ENCODE results near the gene IL1RAPL2. TPM values are rescaled to one million over a fixed set of nuclear protein-coding genes. Genes with fewer than 3 reads are reported as not detected.
"Not testable (repeated sequence)": the region's sequence is repeated elsewhere in the genome, so short reads cannot be mapped to it uniquely, and the experiment has no call there.

The IL1RAPL2 gene
- total RNA-seq, 2 experiments from 2014 or later = not detected

DNA sequence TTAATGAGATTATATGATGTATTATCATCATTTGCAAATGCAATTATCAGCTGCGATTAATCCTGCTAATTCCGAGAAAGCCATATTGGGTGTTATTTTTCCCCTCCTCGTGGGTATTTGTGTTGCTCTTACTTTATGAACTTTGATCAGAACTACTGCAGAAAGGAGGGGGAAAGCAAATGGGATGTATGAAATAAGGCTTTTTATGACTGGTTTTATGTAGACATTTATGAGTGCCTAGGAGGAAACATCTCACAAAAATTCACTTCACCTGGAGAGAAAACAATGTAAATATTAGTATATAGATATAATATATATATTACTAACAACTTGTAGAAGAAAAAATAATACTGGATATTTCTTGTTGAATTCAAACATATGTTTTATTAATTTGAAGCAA is 440.1 kb downstream of the IL1RAPL2 start:
- ChIA-PET CTCF (no interaction called here), POLR2A (no interaction called here)
- Mint-ChIP-seq H3K27me3 (no peaks in the 10 kb centered on the region), H3K9me3 (no peaks in the 10 kb centered on the region), H3K27ac (no peak overlapping the region), H3K36me3 (no peaks in the 10 kb centered on the region), H3K4me3 (no peak overlapping the region), H3K4me1 (ENCODE audit: low read depth) (no peaks in the 10 kb centered on the region)
- no peak for DNase-seq
- intact Hi-C loops (cut with micrococcal nuclease) = no loop called here

DNA sequence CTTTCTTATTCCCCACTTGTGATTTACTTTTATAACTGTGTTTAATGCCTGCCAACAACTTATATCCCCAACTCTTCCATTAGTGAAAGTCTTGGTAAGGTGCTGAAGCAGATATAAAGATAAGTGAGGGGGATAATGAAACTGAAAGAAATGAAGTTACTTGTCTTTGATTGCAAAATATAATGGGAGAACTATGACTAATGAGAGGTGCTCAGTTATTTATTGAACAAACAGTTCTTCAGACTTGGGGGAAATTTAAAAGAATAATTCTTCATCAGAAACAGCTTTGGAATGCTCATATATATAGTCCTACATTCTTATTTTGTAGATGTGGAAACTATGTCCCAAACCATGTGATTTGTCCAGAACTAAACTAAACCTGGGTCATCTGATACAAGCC is 441.0 kb downstream of the IL1RAPL2 start:
- ChIA-PET POLR2A (no interaction called here), CTCF (no interaction called here)
- Mint-ChIP-seq H3K4me1 (ENCODE audit: low read depth) (no peaks in the 10 kb centered on the region), H3K36me3 (no peaks in the 10 kb centered on the region), H3K27ac (no peak overlapping the region), H3K27me3 (no peaks in the 10 kb centered on the region), H3K4me3 (no peak overlapping the region), H3K9me3 (no peaks in the 10 kb centered on the region)
- intact Hi-C loops (cut with micrococcal nuclease) = no loop called here
- no peak for DNase-seq

DNA sequence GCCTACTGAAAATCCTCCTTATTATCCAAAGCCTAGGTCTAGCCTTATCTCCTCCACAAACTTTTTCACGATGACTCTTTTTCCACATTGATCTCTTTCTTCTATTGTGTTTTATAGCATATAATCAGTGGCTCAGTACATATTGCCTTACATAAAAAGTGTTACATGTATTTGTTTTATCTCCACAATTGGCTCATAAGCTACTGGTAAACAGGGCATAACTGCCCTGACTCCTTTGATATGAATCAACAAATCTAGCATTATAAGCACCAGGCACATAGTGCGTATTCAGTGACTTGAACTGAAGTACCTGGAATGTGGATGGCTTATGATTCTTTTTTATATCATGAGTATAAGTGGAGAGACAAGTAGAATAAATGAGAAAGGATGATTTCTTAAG is 447.7 kb downstream of the IL1RAPL2 start:
- H3K36me3 Mint-ChIP-seq = no peaks in the 10 kb centered on the region
- H3K4me1 Mint-ChIP-seq (ENCODE audit: low read depth) = no peaks in the 10 kb centered on the region
- H3K9me3 Mint-ChIP-seq = peaks cover 3% of the 10 kb centered on the region
- no peak for DNase-seq
- H3K27ac Mint-ChIP-seq = no peak overlapping the region
- ChIA-PET CTCF (no interaction called here), POLR2A (no interaction called here)
- no peaks in the 10 kb centered on the region for H3K27me3 Mint-ChIP-seq
- intact Hi-C loops (cut with micrococcal nuclease) = no loop called here
- no peak overlapping the region for H3K4me3 Mint-ChIP-seq

DNA sequence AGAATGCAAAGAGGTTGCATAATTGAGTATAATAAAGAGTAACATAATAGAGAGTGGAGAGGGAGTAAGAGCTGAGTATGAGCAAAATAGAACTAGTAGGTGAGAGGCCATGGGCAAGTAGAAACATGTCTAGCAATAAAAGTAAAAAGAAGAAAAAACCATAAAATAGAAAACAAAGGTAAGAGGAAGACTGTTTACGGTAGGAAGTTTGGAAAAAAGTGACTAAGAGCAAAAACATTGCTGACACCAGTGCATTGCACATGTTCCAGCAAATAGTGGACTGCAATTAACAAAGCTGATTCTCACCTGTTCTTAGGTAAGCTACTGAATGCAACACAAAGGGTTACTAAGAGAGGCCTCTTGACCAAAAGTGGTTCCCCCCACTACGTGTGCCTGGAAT is 451.6 kb downstream of the IL1RAPL2 start:
- no peak overlapping the region for H3K27ac Mint-ChIP-seq
- ChIA-PET POLR2A (no interaction called here), CTCF (no interaction called here)
- H3K9me3 Mint-ChIP-seq = peaks cover 3% of the 10 kb centered on the region
- no peak overlapping the region for H3K4me3 Mint-ChIP-seq
- DNase-seq = no peak
- no peaks in the 10 kb centered on the region for H3K27me3 Mint-ChIP-seq
- H3K36me3 Mint-ChIP-seq = no peaks in the 10 kb centered on the region
- intact Hi-C loops (cut with micrococcal nuclease) = no loop called here
- H3K4me1 Mint-ChIP-seq (ENCODE audit: low read depth) = no peaks in the 10 kb centered on the region

DNA sequence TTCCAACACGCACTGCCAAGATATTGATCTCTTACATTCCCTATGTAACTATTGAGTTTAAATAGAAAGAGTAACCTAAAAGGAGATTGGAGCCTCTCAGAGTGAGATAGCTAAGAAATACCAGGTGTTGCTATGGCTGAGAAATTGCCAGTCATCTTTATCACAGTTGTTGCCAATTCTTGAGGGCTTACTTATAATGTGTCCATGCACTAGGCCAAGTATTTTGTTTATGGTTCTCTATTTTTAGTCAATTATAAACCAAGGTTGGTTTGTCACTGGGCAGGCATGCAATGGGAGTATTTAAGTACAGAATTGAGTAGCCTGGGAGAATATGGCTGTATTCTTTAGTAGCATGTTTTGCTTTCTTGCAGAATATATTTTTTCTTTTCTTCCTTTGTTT is 452.9 kb downstream of the IL1RAPL2 start:
- POLR2A ChIA-PET = no interaction called here
- CTCF ChIA-PET = no interaction called here
- intact Hi-C loops (cut with micrococcal nuclease) = no loop called here
- Mint-ChIP-seq H3K27ac (no peak overlapping the region), H3K36me3 (no peaks in the 10 kb centered on the region), H3K4me3 (no peak overlapping the region), H3K4me1 (ENCODE audit: low read depth) (no peaks in the 10 kb centered on the region), H3K27me3 (no peaks in the 10 kb centered on the region), H3K9me3 (no peaks in the 10 kb centered on the region)
- no peak for DNase-seq

DNA sequence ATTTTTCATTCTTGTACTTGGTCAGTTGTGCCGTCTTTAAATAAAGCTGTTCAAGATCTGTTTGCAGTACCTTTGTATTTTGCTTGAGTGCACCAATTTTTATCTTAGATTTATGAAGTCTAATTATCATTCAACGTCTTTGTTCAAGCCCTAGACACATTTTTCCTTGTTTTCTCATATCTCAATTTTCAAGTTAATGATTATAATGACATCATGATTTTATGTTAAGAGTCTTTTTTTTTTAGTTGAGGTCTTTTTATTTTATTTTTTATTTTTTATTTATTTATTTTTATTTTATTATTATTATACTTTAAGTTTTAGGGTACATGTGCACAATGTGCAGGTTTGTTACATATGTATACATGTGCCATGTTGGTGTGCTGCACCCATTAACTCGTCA is 463.0 kb downstream of the IL1RAPL2 start:
- intact Hi-C loops (cut with micrococcal nuclease); H3K4me1 Mint-ChIP-seq (ENCODE audit: low read depth); H3K4me3 Mint-ChIP-seq; H3K9me3 Mint-ChIP-seq; CTCF ChIA-PET; DNase-seq; H3K27ac Mint-ChIP-seq; POLR2A ChIA-PET; H3K36me3 Mint-ChIP-seq; H3K27me3 Mint-ChIP-seq: not testable (repeated sequence)

DNA sequence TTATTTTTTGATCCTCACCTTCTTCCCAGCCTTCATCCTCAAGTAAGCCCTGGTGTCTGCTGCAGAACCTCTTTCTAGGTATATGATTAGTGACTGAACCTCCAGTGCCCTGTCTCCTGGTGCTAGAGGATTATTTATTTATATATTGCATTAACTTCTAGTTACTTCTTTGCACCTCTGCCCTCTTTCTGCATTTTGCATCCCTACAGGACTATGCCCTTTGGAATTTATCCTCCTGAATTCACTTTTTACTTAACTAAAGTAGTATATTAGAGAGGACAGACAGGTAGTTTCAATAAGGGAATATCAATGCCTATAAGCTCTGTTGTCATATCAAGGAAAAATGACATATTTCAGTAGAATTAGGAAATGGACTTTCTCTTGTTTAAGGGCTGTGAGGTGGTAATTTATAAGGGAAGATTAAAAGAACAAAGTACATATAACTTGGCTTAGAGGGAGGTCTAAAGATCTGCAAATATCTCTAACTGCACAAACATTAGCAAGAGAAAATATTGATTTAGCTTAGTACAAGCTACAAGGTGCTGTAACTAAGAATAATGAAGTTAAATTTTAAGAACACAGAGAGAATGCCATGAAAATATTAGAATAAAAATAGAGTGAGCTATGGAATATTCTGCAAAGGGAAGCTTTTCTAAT is 472.8 kb downstream of the IL1RAPL2 start:
- ChIA-PET POLR2A (no interaction called here), CTCF (no interaction called here)
- Mint-ChIP-seq H3K4me1 (ENCODE audit: low read depth) (no peaks in the 10 kb centered on the region), H3K4me3 (no peak overlapping the region), H3K36me3 (no peaks in the 10 kb centered on the region), H3K9me3 (no peaks in the 10 kb centered on the region), H3K27ac (no peak overlapping the region), H3K27me3 (no peaks in the 10 kb centered on the region)
- intact Hi-C loops (cut with micrococcal nuclease) = no loop called here
- DNase-seq = no peak

DNA sequence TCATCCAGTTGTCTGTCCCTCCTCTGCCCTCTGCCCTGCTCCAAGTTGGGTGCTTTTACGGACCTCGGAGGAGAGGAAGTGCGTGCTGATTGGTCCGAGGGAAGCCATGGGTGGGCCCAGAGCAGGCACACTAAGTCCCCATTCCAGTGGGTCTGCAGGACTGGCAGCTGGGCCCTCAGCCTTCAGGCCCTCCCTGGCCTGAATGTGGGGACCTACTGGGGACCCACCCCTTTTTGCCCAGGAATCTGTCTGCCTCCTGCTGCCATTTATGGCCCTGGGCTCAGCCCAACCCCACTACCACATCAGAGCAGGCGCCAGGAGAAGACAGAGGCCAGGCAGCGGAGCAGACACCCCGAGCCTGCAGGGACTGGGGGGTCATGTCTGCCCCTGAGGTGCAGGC is 484.9 kb downstream of the IL1RAPL2 start:
- Mint-ChIP-seq H3K27ac (no peak overlapping the region), H3K4me3 (no peak overlapping the region)
- CTCF ChIA-PET = no interaction called here

DNA sequence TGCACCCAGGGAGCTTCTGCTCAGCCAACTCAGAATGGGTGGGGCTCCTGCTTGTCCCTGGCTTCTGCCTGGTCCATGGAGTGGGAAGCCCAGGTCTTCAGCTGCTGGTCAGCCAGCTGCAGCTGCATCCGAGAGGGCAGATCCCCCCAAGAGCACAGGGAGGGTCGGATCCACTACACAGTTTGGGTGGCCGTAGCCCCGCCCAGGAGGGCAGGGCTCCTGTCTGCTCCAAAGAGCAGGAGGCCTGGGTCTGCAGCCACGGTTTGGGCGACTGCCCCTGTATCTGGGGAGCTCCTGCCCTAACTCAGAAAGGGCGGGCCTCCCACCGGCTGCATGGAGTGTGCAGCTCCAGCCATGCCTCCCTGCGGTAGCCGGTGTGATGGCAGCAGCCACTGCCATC is 485.4 kb downstream of the IL1RAPL2 start:
- POLR2A ChIA-PET = no interaction called here
- no peaks in the 10 kb centered on the region for H3K4me1 Mint-ChIP-seq (ENCODE audit: low read depth)

More for the DNA sequence above, 484.9 kb downstream of the IL1RAPL2 start:
- Mint-ChIP-seq H3K36me3 (no peaks in the 10 kb centered on the region), H3K4me1 (ENCODE audit: low read depth) (no peaks in the 10 kb centered on the region), H3K27me3 (no peaks in the 10 kb centered on the region), H3K9me3 (no peaks in the 10 kb centered on the region)
- DNase-seq = no peak
- intact Hi-C loops (cut with micrococcal nuclease) = no loop called here
- POLR2A ChIA-PET = no interaction called here

DNA sequence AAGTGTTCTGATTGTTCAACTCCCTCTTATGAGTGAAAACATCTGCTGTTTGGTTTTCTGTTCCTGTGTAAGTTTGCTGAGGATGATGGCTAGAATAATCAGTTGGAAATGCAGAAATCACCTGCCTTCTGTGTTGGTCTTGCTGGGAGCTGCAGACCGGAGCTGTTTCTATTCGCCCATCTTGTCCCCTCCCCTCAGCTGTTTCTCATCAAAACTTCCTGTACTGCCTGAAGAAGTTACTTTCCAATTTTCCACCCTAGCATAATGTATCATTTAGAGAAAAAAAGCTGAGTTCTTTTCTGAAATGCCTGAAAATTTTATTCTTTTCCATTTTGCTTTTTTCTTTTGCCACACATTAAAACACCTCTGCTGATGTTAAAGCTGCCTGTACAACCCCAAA is 486.9 kb downstream of the IL1RAPL2 start:
- no peaks in the 10 kb centered on the region for H3K36me3 Mint-ChIP-seq
- no peaks in the 10 kb centered on the region for H3K4me1 Mint-ChIP-seq (ENCODE audit: low read depth)
- no peaks in the 10 kb centered on the region for H3K27me3 Mint-ChIP-seq
- H3K4me3 Mint-ChIP-seq = no peak overlapping the region
- POLR2A ChIA-PET = no interaction called here
- DNase-seq = no peak
- CTCF ChIA-PET = no interaction called here
- H3K9me3 Mint-ChIP-seq = no peaks in the 10 kb centered on the region
- intact Hi-C loops (cut with micrococcal nuclease) = no loop called here
- H3K27ac Mint-ChIP-seq = no peak overlapping the region

More for the DNA sequence above, 485.4 kb downstream of the IL1RAPL2 start:
- no peak overlapping the region for H3K27ac Mint-ChIP-seq
- H3K36me3 Mint-ChIP-seq = no peaks in the 10 kb centered on the region
- intact Hi-C loops (cut with micrococcal nuclease) = no loop called here
- no peak for DNase-seq
- no peaks in the 10 kb centered on the region for H3K9me3 Mint-ChIP-seq
- H3K4me3 Mint-ChIP-seq = no peak overlapping the region
- CTCF ChIA-PET = no interaction called here
- no peaks in the 10 kb centered on the region for H3K27me3 Mint-ChIP-seq

DNA sequence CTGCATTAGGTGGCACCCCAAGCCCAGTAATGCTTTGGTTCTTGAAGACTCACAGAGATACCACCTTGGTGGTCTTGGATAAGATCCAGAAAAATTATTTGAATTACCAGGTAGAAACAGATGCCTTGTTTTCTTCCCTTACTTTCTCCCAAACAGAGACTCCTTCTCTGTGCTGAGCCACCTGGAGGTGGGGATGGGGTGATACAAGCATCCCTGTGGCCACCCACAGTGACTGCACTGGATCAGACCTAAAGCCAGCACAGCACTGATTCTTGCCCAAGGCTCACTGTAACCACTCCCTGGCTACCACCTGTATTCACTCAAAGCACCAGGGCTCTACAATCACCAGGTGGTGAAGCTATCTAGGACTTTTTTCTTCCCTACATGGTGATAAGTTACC is 497.7 kb downstream of the IL1RAPL2 start:
- H3K36me3 Mint-ChIP-seq = no peaks in the 10 kb centered on the region
- ChIA-PET POLR2A (no interaction called here), CTCF (no interaction called here)
- H3K9me3 Mint-ChIP-seq = no peaks in the 10 kb centered on the region
- H3K27ac Mint-ChIP-seq = no peak overlapping the region
- DNase-seq = no peak
- H3K4me1 Mint-ChIP-seq (ENCODE audit: low read depth) = no peaks in the 10 kb centered on the region
- intact Hi-C loops (cut with micrococcal nuclease) = no loop called here
- no peak overlapping the region for H3K4me3 Mint-ChIP-seq
- H3K27me3 Mint-ChIP-seq = no peaks in the 10 kb centered on the region

DNA sequence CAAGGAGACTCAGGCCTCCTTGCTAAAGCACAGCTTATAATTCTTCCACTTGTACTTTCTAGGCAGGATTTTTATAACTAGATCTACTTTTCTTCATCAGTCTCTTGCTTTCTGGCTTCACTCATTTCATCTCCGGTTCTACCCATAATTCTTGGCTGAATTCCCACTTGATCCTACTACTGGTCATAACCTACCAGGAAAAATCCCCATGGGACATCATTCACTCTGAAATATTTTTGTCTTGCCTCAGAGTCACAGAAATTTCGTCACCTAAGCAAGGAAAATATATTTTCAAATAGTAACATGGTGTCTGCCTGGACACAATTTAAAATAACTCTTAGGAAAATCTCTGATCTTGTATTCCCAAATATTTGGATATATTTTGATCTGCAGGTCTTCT is 532.2 kb downstream of the IL1RAPL2 start:
- CTCF ChIA-PET = no interaction called here

DNA sequence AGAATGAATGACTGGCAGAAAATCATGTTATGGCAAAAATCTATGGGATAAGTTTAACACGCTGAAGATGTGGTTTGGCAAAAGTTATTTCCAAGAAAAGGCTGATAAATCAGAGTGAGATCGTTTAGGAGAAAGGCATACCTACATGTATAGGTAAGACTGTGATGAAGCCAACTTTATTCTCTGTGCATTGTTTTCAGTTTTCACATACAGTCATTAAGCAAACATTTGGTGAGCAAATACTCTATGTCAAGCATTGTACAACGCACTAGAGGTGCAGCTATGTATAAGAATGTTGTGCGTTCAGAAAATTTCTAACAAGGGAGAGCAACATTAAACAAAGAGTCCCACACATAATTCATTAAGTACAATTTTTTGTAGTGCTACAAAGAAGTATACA is 532.8 kb downstream of the IL1RAPL2 start:
- Mint-ChIP-seq H3K4me1 (ENCODE audit: low read depth) (no peaks in the 10 kb centered on the region), H3K36me3 (no peaks in the 10 kb centered on the region), H3K4me3 (no peak overlapping the region), H3K9me3 (no peaks in the 10 kb centered on the region), H3K27me3 (no peaks in the 10 kb centered on the region), H3K27ac (no peak overlapping the region)
- intact Hi-C loops (cut with micrococcal nuclease) = no loop called here
- DNase-seq = no peak
- ChIA-PET CTCF (no interaction called here), POLR2A (no interaction called here)

More for the DNA sequence above, 532.2 kb downstream of the IL1RAPL2 start:
- no peaks in the 10 kb centered on the region for H3K4me1 Mint-ChIP-seq (ENCODE audit: low read depth)
- H3K27me3 Mint-ChIP-seq = no peaks in the 10 kb centered on the region
- no peak overlapping the region for H3K4me3 Mint-ChIP-seq
- DNase-seq = no peak
- H3K9me3 Mint-ChIP-seq = no peaks in the 10 kb centered on the region
- no peak overlapping the region for H3K27ac Mint-ChIP-seq
- no peaks in the 10 kb centered on the region for H3K36me3 Mint-ChIP-seq
- POLR2A ChIA-PET = no interaction called here
- intact Hi-C loops (cut with micrococcal nuclease) = no loop called here

DNA sequence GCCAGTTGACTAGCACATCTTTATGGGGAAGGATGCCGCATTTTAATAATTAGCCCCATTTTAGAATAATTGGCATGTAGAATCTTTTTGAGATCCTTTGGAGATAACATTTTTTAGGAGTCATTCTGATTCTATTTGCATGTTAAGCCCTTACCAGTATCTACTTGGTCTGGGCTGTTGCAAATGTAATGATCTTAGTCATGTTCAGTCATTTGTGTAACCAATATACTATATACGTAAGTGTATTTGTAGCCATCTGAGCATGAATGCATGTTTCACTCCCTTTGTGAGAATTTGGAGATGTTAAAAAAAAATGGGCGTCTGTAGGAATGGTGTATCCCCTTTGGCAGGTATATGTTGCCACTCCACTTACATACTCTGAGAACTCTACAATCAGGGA is 535.4 kb downstream of the IL1RAPL2 start:
- H3K36me3 Mint-ChIP-seq = no peaks in the 10 kb centered on the region
- H3K4me1 Mint-ChIP-seq (ENCODE audit: low read depth) = no peaks in the 10 kb centered on the region
- no peak overlapping the region for H3K4me3 Mint-ChIP-seq
- ChIA-PET CTCF (no interaction called here), POLR2A (no interaction called here)
- no peaks in the 10 kb centered on the region for H3K27me3 Mint-ChIP-seq
- no peak for DNase-seq
- H3K9me3 Mint-ChIP-seq = no peaks in the 10 kb centered on the region
- H3K27ac Mint-ChIP-seq = no peak overlapping the region
- intact Hi-C loops (cut with micrococcal nuclease) = no loop called here

Data from activated CD4-positive, alpha-beta memory T cell treated with anti-CD3 and anti-CD28 coated beads for 36 hours (primary cell).